Measurements from ENCODE around the gene DPYD. TPM values are rescaled to one million over a fixed set of nuclear protein-coding genes. Genes with fewer than 3 reads are reported as not detected.

DPYD gene
- total and polyA plus RNA-seq, 9 of the 15 experiments (the other 6 are each of a cell fraction or from before 2014, with no cell fraction given): 0.03 to 0.25 (median 0.08) TPM; not detected in 2

DNA sequence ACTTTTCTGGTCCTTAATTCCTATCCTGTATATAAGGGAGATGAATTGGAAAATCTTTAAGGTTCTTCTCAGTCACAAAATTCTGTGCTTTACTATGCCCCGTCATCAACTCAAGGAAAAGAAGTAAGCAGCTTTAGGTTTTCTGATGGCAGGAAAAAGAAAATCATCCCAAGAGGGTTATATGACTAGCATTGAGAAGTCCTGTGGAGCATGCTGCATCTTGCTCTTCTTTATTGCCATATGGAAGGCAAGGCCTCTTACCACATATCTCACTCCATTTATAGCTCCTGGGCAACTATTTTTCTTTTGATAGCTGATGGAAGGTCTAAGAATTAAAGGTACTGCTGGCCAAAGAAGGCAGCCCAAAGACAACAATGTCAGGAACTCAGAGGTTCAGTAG is 552.5 kb downstream of the DPYD start (continued):
- no peak for TF ChIP-seq MED1 (CRISPR knock-in tag; IDR thresholded peaks at IDR 0.05; ENCODE audit: borderline replicate concordance)

DNA sequence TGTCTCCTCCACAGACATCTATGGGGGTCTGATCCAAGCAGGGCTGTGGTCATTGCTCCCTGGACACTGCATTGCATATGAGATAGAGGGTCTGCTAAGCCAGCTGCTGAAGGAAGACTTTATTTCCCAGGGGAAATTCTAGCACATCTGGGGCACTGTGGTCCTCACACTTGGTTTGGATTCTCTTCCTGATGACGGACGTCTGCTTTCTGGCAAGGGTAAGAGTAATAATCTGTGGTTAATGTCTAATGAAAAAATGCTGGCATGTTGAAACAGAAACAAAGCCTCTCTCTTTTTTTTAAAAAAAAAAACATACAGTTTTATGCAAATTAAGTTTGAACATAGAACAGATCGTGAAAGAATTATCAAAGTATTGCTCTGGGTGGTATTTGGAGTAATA is 553.9 kb downstream of the DPYD start:
- no peaks in the 10 kb centered on the region for H3K4me1 ChIP-seq (replicated peaks in 1 of 2; ENCODE audit: control insufficient read depth in 2 of 2, insufficient read depth in 2 of 2, low read length in 2 of 2)
- H3K9ac ChIP-seq (ENCODE audit: insufficient read depth in 1 of 2, low read depth in 2 of 2, low read length in 2 of 2): no peak overlapping the region
- ChIA-PET CTCF (ENCODE audit: low intra/inter-chr PET ratio) (interaction anchor here (0.6 kb wide), 1 partner anchor 12 kb away, joined by 3 read pairs; no protein-coding TSS in a partner anchor), POLR2A (no interaction called here)
- no peaks in the 10 kb centered on the region for H3K27me3 ChIP-seq (ENCODE audit: control insufficient read depth in 2 of 2, insufficient read depth in 2 of 2, low read length in 2 of 2)
- FAIRE-seq (no peak), ATAC-seq (no peak), DNase-seq (ENCODE audit: extremely low read depth in 1 of 4, low spot score in 3 of 4) (no peak)
- no peak overlapping the region for H3K4me3 ChIP-seq
- WGBS (ENCODE audit: insufficient coverage, low coverage, missing lambda C conversion rate): 7% methylated on average over 3 of the region's 3 CpGs
- H3K27ac ChIP-seq (ENCODE audit: extremely low read depth, low read depth, low read length): no peak overlapping the region
- in situ Hi-C loops (cut with MboI) (no loop called here), intact Hi-C loops (cut with micrococcal nuclease) (no loop called here)
- H2AFZ ChIP-seq (ENCODE audit: low read depth, low read length): no peak overlapping the region
- H4K20me1 ChIP-seq (replicated peaks; ENCODE audit: control insufficient read depth, insufficient read depth, low read length): no peaks in the 10 kb centered on the region
- H3K9me3 ChIP-seq (replicated peaks; ENCODE audit: control insufficient read depth, insufficient read depth, low read depth, low read length): no peaks in the 10 kb centered on the region
- no TSS peak for BruUV-seq (replicated peaks)
- no peak overlapping the region for H3K4me2 ChIP-seq (ENCODE audit: insufficient read depth, low read length)
- H3K79me2 ChIP-seq (ENCODE audit: control insufficient read depth, insufficient read depth, low read length): no peaks in the 10 kb centered on the region
- H3K36me3 ChIP-seq (ENCODE audit: control insufficient read depth, insufficient read depth, low read length): no peaks in the 10 kb centered on the region
- H3K9me1 ChIP-seq (ENCODE audit: control insufficient read depth, insufficient read depth, low read length): no peaks in the 10 kb centered on the region
- TF ChIP-seq, protein P1, sequence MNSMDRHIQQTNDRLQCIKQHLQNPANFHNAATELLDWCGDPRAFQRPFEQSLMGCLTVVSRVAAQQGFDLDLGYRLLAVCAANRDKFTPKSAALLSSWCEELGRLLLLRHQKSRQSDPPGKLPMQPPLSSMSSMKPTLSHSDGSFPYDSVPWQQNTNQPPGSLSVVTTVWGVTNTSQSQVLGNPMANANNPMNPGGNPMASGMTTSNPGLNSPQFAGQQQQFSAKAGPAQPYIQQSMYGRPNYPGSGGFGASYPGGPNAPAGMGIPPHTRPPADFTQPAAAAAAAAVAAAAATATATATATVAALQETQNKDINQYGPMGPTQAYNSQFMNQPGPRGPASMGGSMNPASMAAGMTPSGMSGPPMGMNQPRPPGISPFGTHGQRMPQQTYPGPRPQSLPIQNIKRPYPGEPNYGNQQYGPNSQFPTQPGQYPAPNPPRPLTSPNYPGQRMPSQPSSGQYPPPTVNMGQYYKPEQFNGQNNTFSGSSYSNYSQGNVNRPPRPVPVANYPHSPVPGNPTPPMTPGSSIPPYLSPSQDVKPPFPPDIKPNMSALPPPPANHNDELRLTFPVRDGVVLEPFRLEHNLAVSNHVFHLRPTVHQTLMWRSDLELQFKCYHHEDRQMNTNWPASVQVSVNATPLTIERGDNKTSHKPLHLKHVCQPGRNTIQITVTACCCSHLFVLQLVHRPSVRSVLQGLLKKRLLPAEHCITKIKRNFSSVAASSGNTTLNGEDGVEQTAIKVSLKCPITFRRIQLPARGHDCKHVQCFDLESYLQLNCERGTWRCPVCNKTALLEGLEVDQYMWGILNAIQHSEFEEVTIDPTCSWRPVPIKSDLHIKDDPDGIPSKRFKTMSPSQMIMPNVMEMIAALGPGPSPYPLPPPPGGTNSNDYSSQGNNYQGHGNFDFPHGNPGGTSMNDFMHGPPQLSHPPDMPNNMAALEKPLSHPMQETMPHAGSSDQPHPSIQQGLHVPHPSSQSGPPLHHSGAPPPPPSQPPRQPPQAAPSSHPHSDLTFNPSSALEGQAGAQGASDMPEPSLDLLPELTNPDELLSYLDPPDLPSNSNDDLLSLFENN (IDR thresholded peaks at IDR 0.05; ENCODE audit: low read depth in 2 of 2, low read length in 2 of 2): no peak
- no peak for TF ChIP-seq RBM39 (optimal IDR thresholded peaks at IDR 0.05; ENCODE audit: low read depth, low read length)
- TF ChIP-seq ZFX (CRISPR knock-in tag; IDR thresholded peaks at IDR 0.05): no peak
- no peak for TF ChIP-seq ZNF3 (CRISPR knock-in tag; IDR thresholded peaks at IDR 0.05)
- no peak for TF ChIP-seq POLR2G (IDR thresholded peaks at IDR 0.05; ENCODE audit: low read depth, low read length)
- no peak for TF ChIP-seq ZNF311 (CRISPR knock-in tag; IDR thresholded peaks at IDR 0.05)
- TF ChIP-seq, protein P2, sequence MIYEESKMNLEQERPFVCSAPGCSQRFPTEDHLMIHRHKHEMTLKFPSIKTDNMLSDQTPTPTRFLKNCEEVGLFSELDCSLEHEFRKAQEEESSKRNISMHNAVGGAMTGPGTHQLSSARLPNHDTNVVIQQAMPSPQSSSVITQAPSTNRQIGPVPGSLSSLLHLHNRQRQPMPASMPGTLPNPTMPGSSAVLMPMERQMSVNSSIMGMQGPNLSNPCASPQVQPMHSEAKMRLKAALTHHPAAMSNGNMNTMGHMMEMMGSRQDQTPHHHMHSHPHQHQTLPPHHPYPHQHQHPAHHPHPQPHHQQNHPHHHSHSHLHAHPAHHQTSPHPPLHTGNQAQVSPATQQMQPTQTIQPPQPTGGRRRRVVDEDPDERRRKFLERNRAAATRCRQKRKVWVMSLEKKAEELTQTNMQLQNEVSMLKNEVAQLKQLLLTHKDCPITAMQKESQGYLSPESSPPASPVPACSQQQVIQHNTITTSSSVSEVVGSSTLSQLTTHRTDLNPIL (CRISPR knock-in tag; IDR thresholded peaks at IDR 0.05): no peak
- no peak for TF ChIP-seq COPS2 (conservative IDR thresholded peaks at IDR 0.05)
- TF ChIP-seq PHF20 (IDR thresholded peaks at IDR 0.05; ENCODE audit: partially characterized antibody): no peak
- no peak for TF ChIP-seq RBM14 (IDR thresholded peaks at IDR 0.05; ENCODE audit: borderline replicate concordance, insufficient read depth, low read depth, low read length)
